K562 (cell line): ENCODE data around the gene TMEM144. TPM values are rescaled to one million over a fixed set of nuclear protein-coding genes. Genes with fewer than 3 reads are reported as not detected.
A peak's percentile ranks its signal among the peaks of the same experiment; 100 is the strongest.

Source experiments
- ATAC-seq: fragments of 200-7000 bp; cut with Tn5 transposase; 3 replicates; pipeline ENCODE4 v1.9.1; 2020; ENCODE audit warnings: moderate library complexity
- BruUV-seq: library from RNA; stranded (reverse); fragments of 400-500 nt; replicated peaks from 2 replicates; lab custom pipeline; 2021; lab: Mats Ljungman, UMichigan
- CTCF ChIA-PET: fragments of 300-600 bp; formaldehyde crosslinking; extraction: SDS; loops from one replicate; lab custom pipeline; 2021; ENCODE audit warnings: low intra/inter-chr PET ratio; lab: Yijun Ruan, JAX
- POLR2A ChIA-PET: fragments of 300-600, 350-650 bp; sonication (Branson Sonifier 250); formaldehyde crosslinking; extraction: SDS; loops from one replicate; lab custom pipeline; 2021; ENCODE audit warnings: antibody characterized with exemption, inconsistent platforms; lab: Yijun Ruan, JAX
- DNase-seq, 4 experiments: peaks; one replicate each; pipeline versions ENCODE4 v3.0.0 to v3.0.0-alpha.2; 2011 to 2018; ENCODE audit warnings: low spot score in 3 of 4, mixed read lengths in 3 of 4; ENCODE audit errors: extremely low read depth in 1 of 4
- FAIRE-seq: peaks from 2 replicates; lab custom pipeline; 2011; peaks lifted over from hg19 to GRCh38; lab: Jason Lieb, UNC
- H2AFZ ChIP-seq: 2 replicates; pipeline ENCODE4 v1.6.0; 2011; ENCODE audit warnings: low read depth, low read length, control low read depth, inconsistent platforms
- H3K27ac ChIP-seq: fragments of 200-600 bp; 3 replicates; pipeline ENCODE4 v1.8.0; 2011; ENCODE audit warnings: low read depth, mild to moderate bottlenecking, control low read depth, inconsistent platforms, low read length, moderate library complexity, mixed read lengths; ENCODE audit errors: extremely low read depth
- H3K27me3 ChIP-seq, 2 experiments: fragments of 300-600 bp in 1 of 2; 2 replicates in 1 of 2; 3 replicates in 1 of 2; pipeline versions ENCODE4 v1.6.0 to v1.8.0; 2011; ENCODE audit warnings: inconsistent platforms in 2 of 2, low read length in 2 of 2, mild to moderate bottlenecking in 1 of 2, mixed read lengths in 1 of 2, moderate library complexity in 1 of 2; ENCODE audit not compliant: control insufficient read depth in 2 of 2, insufficient read depth in 2 of 2
- H3K36me3 ChIP-seq: fragments of 300-600 bp; 3 replicates; pipeline ENCODE4 v1.8.0; 2011; ENCODE audit warnings: mild to moderate bottlenecking, low read length, inconsistent platforms; ENCODE audit not compliant: control insufficient read depth, insufficient read depth
- H3K4me1 ChIP-seq, 2 experiments: fragments of 200-600 bp in 1 of 2; replicated peaks in 1 of 2; 2 replicates in 1 of 2; 3 replicates in 1 of 2; pipeline versions ENCODE4 v1.5.1 to v1.8.0; 2011; ENCODE audit warnings: inconsistent platforms in 2 of 2, low read length in 2 of 2, mild to moderate bottlenecking in 1 of 2, mixed read lengths in 1 of 2, moderate library complexity in 1 of 2; ENCODE audit not compliant: control insufficient read depth in 2 of 2, insufficient read depth in 2 of 2
- H3K4me2 ChIP-seq: 2 replicates; pipeline ENCODE4 v1.6.1; 2011; ENCODE audit warnings: low read length, control low read depth, inconsistent platforms, mixed read lengths; ENCODE audit not compliant: insufficient read depth
- H3K4me3 ChIP-seq: fragments of 200-600 bp; sonication (generic), shearing (Covaris generic); 2 replicates; pipeline ENCODE4 v1.5.1; 2016; ENCODE audit warnings: control low read depth, inconsistent platforms
- H3K79me2 ChIP-seq: fragments of 200-600 bp; 3 replicates; pipeline ENCODE4 v1.8.0; 2011; ENCODE audit warnings: low read length, inconsistent platforms; ENCODE audit not compliant: control insufficient read depth, insufficient read depth
- H3K9ac ChIP-seq, 2 experiments: 2 replicates each; pipeline versions ENCODE4 v1.6.0 to v1.6.1; 2011; ENCODE audit warnings: low read depth in 2 of 2, low read length in 2 of 2, control low read depth in 1 of 2, inconsistent platforms in 1 of 2, mild to moderate bottlenecking in 1 of 2, mixed read lengths in 1 of 2; ENCODE audit not compliant: insufficient read depth in 1 of 2
- H3K9me1 ChIP-seq: one replicate; pipeline ENCODE4 v1.6.0; 2011; ENCODE audit warnings: inconsistent platforms, mild to moderate bottlenecking, low read length, moderate library complexity; ENCODE audit not compliant: control insufficient read depth, insufficient read depth
- H3K9me3 ChIP-seq: replicated peaks from 2 replicates; pipeline ENCODE4 v1.5.1; 2011; ENCODE audit warnings: low read depth, low read length, inconsistent platforms; ENCODE audit not compliant: control insufficient read depth, insufficient read depth
- H4K20me1 ChIP-seq: replicated peaks from 2 replicates; pipeline ENCODE4 v1.6.1; 2011; ENCODE audit warnings: low read length, inconsistent platforms, mixed read lengths; ENCODE audit not compliant: control insufficient read depth, insufficient read depth
- LCOR ChIP-seq: sonication (generic); formaldehyde crosslinking; IDR thresholded peaks from 2 replicates; pipeline ENCODE4 v1.8.0; 2022; ENCODE audit warnings: mild to moderate bottlenecking, missing genetic modification reagents
- NFE2 ChIP-seq: IDR thresholded peaks from 2 replicates; pipeline ENCODE4 v1.6.1; 2014; ENCODE audit warnings: antibody characterized with exemption, low read depth
- ZC3H11A ChIP-seq: IDR thresholded peaks from 2 replicates; pipeline ENCODE4 v1.6.1; 2012; ENCODE audit warnings: low read depth, low read length, improper control_type of control experiment
- ZFP30 ChIP-seq: fragments of 250-450 bp; sonication (Bioruptor Pico); IDR thresholded peaks from 2 replicates; pipeline ENCODE4 v1.8.0; 2022; ENCODE audit warnings: moderate library complexity, mild to moderate bottlenecking, inconsistent platforms, borderline replicate concordance
- WGBS: fragments of 100-300 bp; shearing (Covaris generic); methylation state at CpG from one replicate; pipeline ENCODE4 v1.1.6; 2016; ENCODE audit warnings: low coverage, mixed read lengths; ENCODE audit not compliant: insufficient coverage; ENCODE audit errors: missing lambda C conversion rate; 5-methylcytosine and 5-hydroxymethylcytosine counted together
- in situ Hi-C: fragments of 300-500 bp; cut with MboI; formaldehyde crosslinking; loops from 4 replicates; pipeline ENCODE4 v1.15.0; 2018; ENCODE audit warnings: inconsistent platforms, mixed read lengths
- intact Hi-C: fragments of 100-400 bp; cut with micrococcal nuclease; formaldehyde crosslinking; loops from 2 replicates; pipeline ENCODE4 v1.14.2; 2022
- polyA plus RNA-seq, 8 experiments: library from polyadenylated mRNA; depleted of rRNA in 4 of 8; stranded (reverse) in 5 of 8; unstranded in 3 of 8; fragments of >200 nt; fragmentation: Nextera tagmentation in 2 of 8; fragmentation: Illumina TruSeq in 1 of 8; extraction: Ambion mirVana in 2 of 8; extraction: Trizol in 1 of 8; gene quantifications; 2 replicates each; pipeline versions ENCODE4 v1.2.1 to v1.2.3, GENCODE V29; 2011 to 2014; ENCODE audit warnings: inconsistent platforms in 1 of 8, missing spikeins in 1 of 8
- total RNA-seq, 7 experiments: library from RNA; depleted of rRNA in 6 of 7; stranded (reverse); fragments of >200 nt in 6 of 7; fragmentation: Illumina TruSeq in 2 of 7; extraction: Trizol in 2 of 7; gene quantifications; 2 replicates each; pipeline versions ENCODE4 v1.2.1 to v1.2.3, GENCODE V29; 2011 to 2021; ENCODE audit warnings: low replicate concordance in 1 of 7
- TF ChIP-seq, protein P1 (sequence below): fragments of 450-650 bp; IDR thresholded peaks from 2 replicates; pipeline ENCODE4 v1.6.1; 2016; ENCODE audit warnings: missing biosample characterization, missing genetic modification characterization

The TMEM144 gene
- total and polyA plus RNA-seq, 9 of the 15 experiments (the other 6 are each of a cell fraction or from before 2014, with no cell fraction given) = 4.0 to 12.0 (median 6.1) TPM

DNA sequence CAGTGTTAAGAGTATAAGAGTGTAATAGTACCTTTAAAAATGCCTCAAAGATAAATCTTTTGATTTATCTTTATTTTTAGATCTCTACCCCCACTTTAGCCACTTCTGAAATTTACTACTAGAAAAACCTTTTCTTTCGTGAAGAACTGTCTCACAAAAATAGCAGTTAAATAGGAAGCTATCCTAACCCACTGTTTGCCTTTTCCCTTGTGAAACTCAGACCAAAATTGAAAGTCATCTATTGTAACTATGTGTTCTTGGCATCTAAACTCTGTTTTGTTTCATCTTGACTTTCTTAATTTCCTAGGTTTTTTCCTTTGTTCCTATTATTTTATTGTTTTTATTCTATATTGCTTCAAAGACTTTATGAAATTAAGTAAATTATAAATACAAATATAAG lies 7.8 kb upstream of the TMEM144 start:
- BruUV-seq = no TSS peak

DNA sequence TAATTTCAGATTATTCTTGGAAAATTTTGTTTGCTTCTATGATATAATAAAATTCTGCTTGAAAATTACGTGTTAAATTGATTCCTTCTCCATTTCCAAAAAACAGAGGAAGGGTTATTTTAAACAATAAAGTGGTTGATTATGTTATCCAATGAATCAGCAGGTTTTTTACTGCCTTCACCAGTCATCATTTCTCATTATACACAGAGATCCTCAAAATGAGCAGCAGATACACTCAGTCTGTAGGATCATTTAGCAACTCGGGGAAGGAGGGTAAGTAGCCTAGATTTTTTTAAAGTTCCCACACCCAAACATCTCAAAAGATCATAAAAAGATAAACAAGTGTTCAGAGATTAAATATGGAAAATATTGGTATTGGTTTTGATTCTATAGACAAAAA lies 6.8 kb upstream of the TMEM144 start:
- Histone ChIP-seq H3K36me3 (no peaks in the 10 kb centered on the region), H3K4me2 (no peak overlapping the region), H3K27me3 (no peaks in the 10 kb centered on the region), H3K9me1 (no peaks in the 10 kb centered on the region), H2AFZ (no peak overlapping the region)
- in situ Hi-C loops = no loop called here
- ChIA-PET CTCF (no interaction called here), POLR2A (no interaction called here)
- DNase-seq (no peak), ATAC-seq (no peak)
- no peak for TF ChIP-seq ZC3H11A
- peak; percentile 13; the same call in 1 of the 2 replicates for TF ChIP-seq NFE2
- TF ChIP-seq, protein P1, sequence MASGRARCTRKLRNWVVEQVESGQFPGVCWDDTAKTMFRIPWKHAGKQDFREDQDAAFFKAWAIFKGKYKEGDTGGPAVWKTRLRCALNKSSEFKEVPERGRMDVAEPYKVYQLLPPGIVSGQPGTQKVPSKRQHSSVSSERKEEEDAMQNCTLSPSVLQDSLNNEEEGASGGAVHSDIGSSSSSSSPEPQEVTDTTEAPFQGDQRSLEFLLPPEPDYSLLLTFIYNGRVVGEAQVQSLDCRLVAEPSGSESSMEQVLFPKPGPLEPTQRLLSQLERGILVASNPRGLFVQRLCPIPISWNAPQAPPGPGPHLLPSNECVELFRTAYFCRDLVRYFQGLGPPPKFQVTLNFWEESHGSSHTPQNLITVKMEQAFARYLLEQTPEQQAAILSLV (tag) = no peak
- TF ChIP-seq, all 486 proteins: peak for 1
- no peaks in the 10 kb centered on the region for H3K4me1 ChIP-seq
- no peaks in the 10 kb centered on the region for H3K9me3 ChIP-seq
- no peak overlapping the region for H3K4me3 ChIP-seq
- no peaks in the 10 kb centered on the region for H3K79me2 ChIP-seq
- H4K20me1 ChIP-seq = no peaks in the 10 kb centered on the region
- WGBS = 27% methylated on average over 2 of the region's 2 CpGs
- no peak for FAIRE-seq
- BruUV-seq = no TSS peak
- intact Hi-C loops = no loop called here
- no peak overlapping the region for H3K9ac ChIP-seq
- H3K27ac ChIP-seq = no peak overlapping the region

More for the DNA sequence above, 7.8 kb upstream of the TMEM144 start:
- Histone ChIP-seq H3K9me3 (no peaks in the 10 kb centered on the region), H3K4me1 (no peaks in the 10 kb centered on the region), H3K79me2 (no peaks in the 10 kb centered on the region), H4K20me1 (no peaks in the 10 kb centered on the region)
- CTCF ChIA-PET = no interaction called here
- no peak for DNase-seq
- TF ChIP-seq ZFP30 (CRISPR knock-in tag) (no peak), LCOR (no peak)
- TF ChIP-seq, all 486 proteins: peak for 0
- intact Hi-C loops (no loop called here), in situ Hi-C loops (no loop called here)
- Histone ChIP-seq H3K4me3 (no peak overlapping the region), H3K36me3 (no peaks in the 10 kb centered on the region), H3K4me2 (no peak overlapping the region), H3K9me1 (no peaks in the 10 kb centered on the region), H3K9ac (no peak overlapping the region), H3K27ac (no peak overlapping the region), H3K27me3 (no peaks in the 10 kb centered on the region), H2AFZ (no peak overlapping the region)
- 11% methylated on average over 1 of the region's 1 CpG for WGBS
- FAIRE-seq = no peak
- POLR2A ChIA-PET = no interaction called here
- ATAC-seq = no peak
